HCT116 (cell line): ENCODE results near the gene SLC12A7. TPM values are rescaled to one million over a fixed set of nuclear protein-coding genes. Genes with fewer than 3 reads are reported as not detected.
A peak's percentile ranks its signal among the peaks of the same experiment; 100 is the strongest.

Experiments
- ATAC-seq: fragments of 200-7000 bp; cut with Tn5 transposase; 2 replicates; pipeline ENCODE4 v1.9.1; 2020; ENCODE audit warnings: mild to moderate bottlenecking, moderate library complexity
- BruUV-seq: library from RNA; stranded (reverse); fragments of 400-500 nt; replicated peaks from 2 replicates; lab custom pipeline; 2021; lab: Mats Ljungman, UMichigan
- CTCF ChIA-PET: fragments of 300-600 bp; sonication (Branson Sonifier 250); formaldehyde crosslinking; loops from one replicate; lab custom pipeline; 2021; ENCODE audit warnings: antibody characterized with exemption; lab: Charles Lee
- POLR2A ChIA-PET: fragments of 300-600, 350-600 bp; sonication (Branson Sonifier 250); formaldehyde crosslinking; loops from one replicate; lab custom pipeline; 2021; ENCODE audit warnings: antibody characterized with exemption; lab: Charles Lee
- RAD21 ChIA-PET, 2 experiments: fragments of 300-600 bp; sonication (Branson Sonifier 250); formaldehyde crosslinking; loops; one replicate each; lab custom pipeline; 2023; ENCODE audit warnings: low total read pairs in 2 of 2; ENCODE audit not compliant: uncharacterized antibody in 2 of 2, unreplicated experiment in 2 of 2, low non-redundant PET in 1 of 2; lab: Charles Lee
- DNase-seq: peaks from one replicate; pipeline ENCODE4 v3.0.0-alpha.2; 2010; ENCODE audit warnings: low read depth, low spot score
- H2AFZ ChIP-seq: fragments of 200-600 bp; shearing (Covaris generic), sonication (generic); 2 replicates; pipeline ENCODE4 v1.6.1; 2017; ENCODE audit warnings: low read depth, mixed run types, mixed read lengths, antibody characterized with exemption, low read length; ENCODE audit not compliant: poor library complexity, severe bottlenecking
- H3K27ac ChIP-seq: 2 replicates; pipeline ENCODE4 v1.5.1; 2012; ENCODE audit warnings: low read depth, low read length
- H3K27me3 ChIP-seq: fragments of 200-600 bp; sonication (generic); 2 replicates; pipeline ENCODE4 v1.6.1; 2016; ENCODE audit warnings: mixed run types, low read length, mixed read lengths; ENCODE audit not compliant: insufficient read depth
- H3K36me3 ChIP-seq, 2 experiments: fragments of 200-500 bp in 1 of 2; fragments of 200-600 bp in 1 of 2; sonication (Bioruptor generic) in 1 of 2; sonication (generic) in 1 of 2; 2 replicates each; pipeline versions ENCODE4 v1.5.1 to v1.6.1; 2014 to 2016; ENCODE audit warnings: low read length in 2 of 2, inconsistent platforms in 1 of 2, mixed read lengths in 1 of 2, mixed run types in 1 of 2; ENCODE audit not compliant: insufficient read depth in 2 of 2, control insufficient read depth in 1 of 2
- H3K4me1 ChIP-seq, 2 experiments: fragments of 200-600 bp in 1 of 2; sonication (generic) in 1 of 2; 2 replicates each; pipeline versions ENCODE4 v1.5.1 to v1.6.1; 2012 to 2017; ENCODE audit warnings: low read length in 2 of 2, inconsistent platforms in 1 of 2, mild to moderate bottlenecking in 1 of 2, mixed read lengths in 1 of 2, mixed run types in 1 of 2, moderate library complexity in 1 of 2; ENCODE audit not compliant: insufficient read depth in 2 of 2, control insufficient read depth in 1 of 2
- H3K4me2 ChIP-seq: fragments of 200-600 bp; sonication (generic); 2 replicates; pipeline ENCODE4 v1.6.1; 2017; ENCODE audit warnings: mixed run types, low read length, mixed read lengths
- H3K4me3 ChIP-seq, 2 experiments: fragments of 200-600 bp in 1 of 2; sonication (generic) in 1 of 2; replicated peaks in 1 of 2; 2 replicates each; pipeline ENCODE4 v1.5.1; 2011 to 2016; ENCODE audit warnings: low read length in 2 of 2, control low read depth in 1 of 2, low read depth in 1 of 2, mild to moderate bottlenecking in 1 of 2, mixed read lengths in 1 of 2, mixed run types in 1 of 2
- H3K79me2 ChIP-seq: fragments of 200-600 bp; sonication (generic); 2 replicates; pipeline ENCODE4 v1.6.1; 2017; ENCODE audit warnings: mild to moderate bottlenecking, mixed run types, low read length, moderate library complexity, mixed read lengths; ENCODE audit not compliant: insufficient read depth
- H3K9ac ChIP-seq: fragments of 200-600 bp; sonication (generic); 2 replicates; pipeline ENCODE4 v1.6.1; 2016; ENCODE audit warnings: low read length, mixed read lengths
- H3K9me2 ChIP-seq: fragments of 200-600 bp; sonication (generic), shearing (Covaris generic); 2 replicates; pipeline ENCODE4 v1.6.1; 2017; ENCODE audit warnings: mixed run types, mild to moderate bottlenecking, moderate library complexity; ENCODE audit not compliant: insufficient read depth
- H3K9me3 ChIP-seq, 2 experiments: fragments of 200-500 bp in 1 of 2; fragments of 200-600 bp in 1 of 2; sonication (Bioruptor generic) in 1 of 2; sonication (generic) in 1 of 2; 2 replicates each; pipeline ENCODE4 v1.6.1; 2014 to 2017; ENCODE audit warnings: low read length in 2 of 2, mixed read lengths in 2 of 2, inconsistent platforms in 1 of 2, low read depth in 1 of 2, mild to moderate bottlenecking in 1 of 2, mixed run types in 1 of 2, moderate library complexity in 1 of 2; ENCODE audit not compliant: control insufficient read depth in 1 of 2, insufficient read depth in 1 of 2
- H4K20me1 ChIP-seq: fragments of 200-600 bp; sonication (generic), shearing (Covaris generic); 2 replicates; pipeline ENCODE4 v1.6.1; 2017; ENCODE audit warnings: mixed run types, mild to moderate bottlenecking, moderate library complexity; ENCODE audit not compliant: insufficient read depth
- CBX3 ChIP-seq: IDR thresholded peaks from 2 replicates; pipeline ENCODE4 v1.6.1; 2012; ENCODE audit warnings: low read depth
- EGR1 ChIP-seq: IDR thresholded peaks from 2 replicates; pipeline ENCODE4 v1.6.1; 2012; ENCODE audit warnings: low read depth
- ELF1 ChIP-seq: IDR thresholded peaks from 2 replicates; pipeline ENCODE4 v1.6.1; 2012; ENCODE audit warnings: low read depth, borderline replicate concordance
- EZH2 ChIP-seq: fragments of 200-600 bp; sonication (generic); IDR thresholded peaks from 2 replicates; pipeline ENCODE4 v1.6.1; 2017; ENCODE audit warnings: antibody characterized with exemption, mixed run types
- EZH2phosphoT487 ChIP-seq: fragments of 200-600 bp; IDR thresholded peaks from 2 replicates; pipeline ENCODE4 v1.6.1; 2018; ENCODE audit warnings: antibody characterized with exemption, borderline replicate concordance
- POLR2A ChIP-seq: IDR thresholded peaks from 2 replicates; pipeline ENCODE4 v1.7.0; 2011; ENCODE audit warnings: borderline replicate concordance; ENCODE audit not compliant: insufficient read depth, insufficient read length; ENCODE audit errors: extremely low read depth
- POLR2AphosphoS5 ChIP-seq: IDR thresholded peaks from 2 replicates; pipeline ENCODE4 v1.6.1; 2011; ENCODE audit warnings: mild to moderate bottlenecking, low read depth, low read length, moderate library complexity
- RAD21 ChIP-seq: IDR thresholded peaks from 2 replicates; pipeline ENCODE4 v1.6.1; 2012; ENCODE audit warnings: low read depth, mild to moderate bottlenecking
- SP1 ChIP-seq: IDR thresholded peaks from 2 replicates; pipeline ENCODE4 v1.6.1; 2012; ENCODE audit warnings: low read depth
- SRF ChIP-seq: IDR thresholded peaks from 2 replicates; pipeline ENCODE4 v1.6.1; 2012; ENCODE audit warnings: low read depth
- intact Hi-C: fragments of 100-400 bp; cut with micrococcal nuclease; formaldehyde crosslinking; loops from 2 replicates; pipeline ENCODE4 v1.10.0; 2022
- total RNA-seq: library from RNA; stranded (reverse); gene quantifications from one replicate; pipeline ENCODE4 v1.2.1, GENCODE V29; 2021; ENCODE audit not compliant: unreplicated experiment
- TF ChIP-seq, protein P1 (sequence below): IDR thresholded peaks from 2 replicates; pipeline ENCODE4 v1.6.1; 2012
- TF ChIP-seq, protein P2 (sequence below): IDR thresholded peaks from 2 replicates; pipeline ENCODE4 v1.6.1; 2012; ENCODE audit warnings: low read depth
- TF ChIP-seq, protein P3 (sequence below): IDR thresholded peaks from 2 replicates; pipeline ENCODE4 v1.6.1; 2012

Gene SLC12A7
- total RNA-seq, 1 experiment from 2014 or later = 29.6 TPM

DNA sequence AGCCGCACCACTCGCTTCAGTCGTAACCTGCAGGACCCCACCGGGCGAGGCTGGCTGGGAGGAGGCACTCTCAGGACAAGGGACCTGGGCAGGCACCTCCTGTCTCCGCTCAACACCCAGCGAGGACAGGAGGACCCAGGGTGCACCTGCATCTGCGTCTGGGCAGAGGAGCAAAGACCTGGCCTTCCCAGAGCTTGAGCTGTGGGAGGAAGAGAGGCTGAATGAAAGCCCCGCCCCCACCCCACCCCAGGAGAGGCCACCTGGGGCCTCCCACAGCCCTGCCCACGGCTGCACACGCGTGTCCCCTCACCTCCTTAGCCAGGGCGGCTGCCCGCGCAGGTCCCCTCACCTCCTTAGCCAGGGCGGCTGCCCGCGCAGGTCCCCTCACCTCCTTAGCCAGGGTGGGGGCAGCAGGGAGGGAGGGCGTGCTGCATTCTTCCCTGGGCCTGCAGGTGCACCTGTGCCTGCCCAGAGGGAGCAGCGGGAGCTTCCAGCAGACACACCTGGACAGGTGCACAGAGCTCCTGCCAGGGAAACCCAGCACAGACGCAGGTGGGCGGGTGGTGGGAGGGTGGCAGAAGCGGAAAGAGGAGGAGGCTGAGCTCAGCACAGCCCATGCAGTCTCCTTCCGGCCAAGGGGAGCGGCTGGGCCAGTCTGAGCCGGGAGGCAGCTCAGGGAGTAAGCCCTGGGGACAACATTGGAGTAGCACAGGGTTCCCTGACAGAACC, 18.5 kb upstream of the SLC12A7 start:
- no peaks in the 10 kb centered on the region for H3K27me3 ChIP-seq
- DNase-seq = no peak
- peak; percentile 56 for ATAC-seq
- no peaks in the 10 kb centered on the region for H3K9me2 ChIP-seq
- no peaks in the 10 kb centered on the region for H4K20me1 ChIP-seq
- TF ChIP-seq, protein P1, sequence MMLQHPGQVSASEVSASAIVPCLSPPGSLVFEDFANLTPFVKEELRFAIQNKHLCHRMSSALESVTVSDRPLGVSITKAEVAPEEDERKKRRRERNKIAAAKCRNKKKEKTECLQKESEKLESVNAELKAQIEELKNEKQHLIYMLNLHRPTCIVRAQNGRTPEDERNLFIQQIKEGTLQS = no peak
- no peak for TF ChIP-seq POLR2AphosphoS5
- no peak for TF ChIP-seq SRF
- TF ChIP-seq CBX3 = no peak
- TF ChIP-seq POLR2A = no peak
- no peak for TF ChIP-seq RAD21
- no peak for TF ChIP-seq EGR1
- TF ChIP-seq, protein P2, sequence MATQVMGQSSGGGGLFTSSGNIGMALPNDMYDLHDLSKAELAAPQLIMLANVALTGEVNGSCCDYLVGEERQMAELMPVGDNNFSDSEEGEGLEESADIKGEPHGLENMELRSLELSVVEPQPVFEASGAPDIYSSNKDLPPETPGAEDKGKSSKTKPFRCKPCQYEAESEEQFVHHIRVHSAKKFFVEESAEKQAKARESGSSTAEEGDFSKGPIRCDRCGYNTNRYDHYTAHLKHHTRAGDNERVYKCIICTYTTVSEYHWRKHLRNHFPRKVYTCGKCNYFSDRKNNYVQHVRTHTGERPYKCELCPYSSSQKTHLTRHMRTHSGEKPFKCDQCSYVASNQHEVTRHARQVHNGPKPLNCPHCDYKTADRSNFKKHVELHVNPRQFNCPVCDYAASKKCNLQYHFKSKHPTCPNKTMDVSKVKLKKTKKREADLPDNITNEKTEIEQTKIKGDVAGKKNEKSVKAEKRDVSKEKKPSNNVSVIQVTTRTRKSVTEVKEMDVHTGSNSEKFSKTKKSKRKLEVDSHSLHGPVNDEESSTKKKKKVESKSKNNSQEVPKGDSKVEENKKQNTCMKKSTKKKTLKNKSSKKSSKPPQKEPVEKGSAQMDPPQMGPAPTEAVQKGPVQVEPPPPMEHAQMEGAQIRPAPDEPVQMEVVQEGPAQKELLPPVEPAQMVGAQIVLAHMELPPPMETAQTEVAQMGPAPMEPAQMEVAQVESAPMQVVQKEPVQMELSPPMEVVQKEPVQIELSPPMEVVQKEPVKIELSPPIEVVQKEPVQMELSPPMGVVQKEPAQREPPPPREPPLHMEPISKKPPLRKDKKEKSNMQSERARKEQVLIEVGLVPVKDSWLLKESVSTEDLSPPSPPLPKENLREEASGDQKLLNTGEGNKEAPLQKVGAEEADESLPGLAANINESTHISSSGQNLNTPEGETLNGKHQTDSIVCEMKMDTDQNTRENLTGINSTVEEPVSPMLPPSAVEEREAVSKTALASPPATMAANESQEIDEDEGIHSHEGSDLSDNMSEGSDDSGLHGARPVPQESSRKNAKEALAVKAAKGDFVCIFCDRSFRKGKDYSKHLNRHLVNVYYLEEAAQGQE = no peak
- TF ChIP-seq EZH2phosphoT487 = no peak
- TF ChIP-seq, protein P3, sequence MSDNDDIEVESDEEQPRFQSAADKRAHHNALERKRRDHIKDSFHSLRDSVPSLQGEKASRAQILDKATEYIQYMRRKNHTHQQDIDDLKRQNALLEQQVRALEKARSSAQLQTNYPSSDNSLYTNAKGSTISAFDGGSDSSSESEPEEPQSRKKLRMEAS = no peak
- TF ChIP-seq EZH2 = no peak
- TF ChIP-seq SP1 = no peak
- no peak for TF ChIP-seq ELF1
- H3K36me3 ChIP-seq = no peaks in the 10 kb centered on the region
- no peak overlapping the region for H3K4me2 ChIP-seq
- no peak overlapping the region for H2AFZ ChIP-seq
- no peaks in the 10 kb centered on the region for H3K9me3 ChIP-seq
- RAD21 ChIA-PET = interaction anchor here in 1 of 2 experiments (0.7 kb wide), 1 partner anchor 196 kb away, joined by 4 read pairs; no protein-coding TSS in a partner anchor
- H3K4me3 ChIP-seq = no peak overlapping the region
- CTCF ChIA-PET = no interaction called here
- no peak overlapping the region for H3K9ac ChIP-seq
- no peaks in the 10 kb centered on the region for H3K4me1 ChIP-seq
- no peak overlapping the region for H3K27ac ChIP-seq
- BruUV-seq = no TSS peak
- intact Hi-C loops = no loop called here
- POLR2A ChIA-PET = no interaction called here
- no peaks in the 10 kb centered on the region for H3K79me2 ChIP-seq
